ENCODE data around the gene GEMIN7.

The GEMIN7 gene

DNA sequence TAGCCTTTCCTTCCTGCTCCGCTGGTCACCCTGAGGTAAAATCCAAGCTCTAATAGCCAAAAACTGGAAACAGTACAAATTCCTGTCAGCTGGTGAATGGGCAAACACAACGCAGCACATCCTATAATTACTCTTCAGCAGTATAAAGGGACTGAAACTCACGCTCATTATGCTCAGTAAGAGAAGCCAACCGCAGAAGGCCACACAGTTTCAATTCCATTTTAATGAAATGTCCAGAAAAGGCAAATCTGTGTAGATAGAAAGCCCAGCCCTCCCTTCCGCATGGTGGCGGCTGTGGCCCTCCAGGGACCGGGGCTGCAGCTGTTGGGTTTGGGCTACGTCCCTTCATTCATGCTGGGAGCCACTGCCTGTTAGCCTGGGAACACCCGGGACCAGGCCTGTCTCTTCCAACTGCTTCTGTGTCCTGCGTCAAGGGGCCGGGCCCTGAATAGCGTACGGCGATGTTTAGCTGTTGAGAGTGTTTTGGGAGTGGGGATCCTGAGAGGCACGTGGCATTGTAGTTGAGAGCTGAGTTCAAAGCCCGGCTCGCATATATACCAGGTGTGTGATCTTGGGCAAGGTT lies 58.2 kb downstream of the GEMIN7 start:
- Histone ChIP-seq H3K36me3 (ENCODE audit: insufficient read depth, low read length) (peaks cover 9% of the 10 kb centered on the region; the same call in 1 of the 2 replicates), H3K4me3 (ENCODE audit: low read length) (no peak overlapping the region), H3K27me3 (ENCODE audit: insufficient read depth, low read length) (no peaks in the 10 kb centered on the region), H3K9me3 (ENCODE audit: insufficient read depth, low read depth, low read length) (no peaks in the 10 kb centered on the region), H3K4me1 (ENCODE audit: insufficient read depth, low read length) (peaks cover 11% of the 10 kb centered on the region), H3K9ac (ENCODE audit: low read depth, low read length) (0 out of 2 replicates have a peak overlapping the region, but pooled peaks have one; percentile 21), H3K27ac (ENCODE audit: low read depth, low read length) (no peak overlapping the region)
- 94% methylated on average over 17 of the region's 17 CpGs for WGBS

DNA sequence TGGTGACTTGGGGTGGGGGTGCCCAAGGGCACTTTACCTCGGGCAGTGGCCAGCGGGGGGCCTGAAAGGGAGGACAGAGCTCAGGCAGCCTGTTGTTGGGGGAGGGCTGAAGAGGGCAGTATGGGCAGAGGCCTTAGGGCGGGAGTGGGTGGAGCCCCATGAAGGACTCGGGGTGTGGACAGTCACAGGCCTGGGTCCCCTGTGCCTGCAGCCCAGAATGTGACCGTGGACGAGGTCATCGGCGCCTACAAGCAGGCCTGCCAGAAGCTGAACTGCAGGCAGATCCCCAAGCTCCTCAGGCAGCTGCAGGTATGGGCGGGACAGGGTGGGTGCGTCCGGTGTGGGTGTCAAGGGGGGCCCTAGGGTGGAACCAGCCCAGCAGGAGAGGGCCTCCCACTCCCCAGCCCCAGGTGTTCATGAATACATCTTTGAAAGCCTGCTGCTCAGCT lies 59.3 kb downstream of the GEMIN7 start:
- Histone ChIP-seq H3K36me3 (ENCODE audit: insufficient read depth, low read length) (peaks cover 18% of the 10 kb centered on the region; the same call in 1 of the 2 replicates), H3K9me3 (ENCODE audit: insufficient read depth, low read depth, low read length) (no peaks in the 10 kb centered on the region), H3K4me1 (ENCODE audit: insufficient read depth, low read length) (peaks cover 11% of the 10 kb centered on the region), H3K27me3 (ENCODE audit: insufficient read depth, low read length) (no peaks in the 10 kb centered on the region), H3K4me3 (ENCODE audit: low read length) (no peak overlapping the region), H3K9ac (ENCODE audit: low read depth, low read length) (no peak overlapping the region), H3K27ac (ENCODE audit: low read depth, low read length) (no peak overlapping the region)
- 89% methylated on average over 11 of the region's 11 CpGs for WGBS

DNA sequence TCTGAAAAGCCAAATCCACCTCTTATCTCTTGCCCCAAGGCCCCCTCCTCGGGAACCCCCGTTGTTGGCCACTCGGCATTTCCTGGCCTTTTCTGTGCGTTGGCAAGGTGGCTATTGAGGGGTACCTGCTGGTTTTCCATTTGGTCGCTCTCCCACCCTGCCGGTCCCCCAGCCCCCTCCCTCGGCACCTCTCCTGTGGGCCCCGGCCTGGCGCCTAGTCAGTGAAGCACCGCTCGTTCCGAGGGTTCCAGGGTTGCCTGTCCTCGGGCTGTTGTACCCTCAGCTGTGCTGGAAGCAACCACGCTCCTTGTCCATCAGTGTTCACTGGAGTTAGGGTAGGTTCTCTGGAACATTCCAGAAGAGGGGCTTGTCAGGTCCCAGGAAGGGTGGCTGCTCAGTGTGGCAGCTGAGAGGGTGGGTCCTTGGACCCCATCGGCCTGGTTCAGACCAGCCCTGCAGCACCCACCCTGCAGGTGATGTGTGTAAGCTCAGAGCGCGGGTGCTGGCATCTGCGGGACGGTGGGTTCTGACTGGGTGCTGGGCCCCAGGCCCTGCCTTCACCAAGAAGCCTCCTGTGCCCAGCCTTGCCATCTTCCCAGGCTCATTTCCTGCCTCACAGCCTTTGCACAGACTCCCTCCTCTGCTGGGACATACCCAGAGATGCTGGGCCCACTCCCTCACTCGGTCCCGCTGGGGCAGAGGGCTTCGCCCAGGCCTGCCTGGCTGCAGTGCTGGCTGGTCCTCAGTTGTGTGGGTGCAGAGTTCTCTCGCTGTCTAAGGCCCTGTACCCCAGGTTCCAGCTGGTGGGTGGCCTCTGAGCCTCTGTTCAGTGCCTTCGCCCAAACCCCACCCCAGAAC lies 60.5 kb downstream of the GEMIN7 start:
- H3K9me3 ChIP-seq (ENCODE audit: insufficient read depth, low read depth, low read length) = no peaks in the 10 kb centered on the region

DNA sequence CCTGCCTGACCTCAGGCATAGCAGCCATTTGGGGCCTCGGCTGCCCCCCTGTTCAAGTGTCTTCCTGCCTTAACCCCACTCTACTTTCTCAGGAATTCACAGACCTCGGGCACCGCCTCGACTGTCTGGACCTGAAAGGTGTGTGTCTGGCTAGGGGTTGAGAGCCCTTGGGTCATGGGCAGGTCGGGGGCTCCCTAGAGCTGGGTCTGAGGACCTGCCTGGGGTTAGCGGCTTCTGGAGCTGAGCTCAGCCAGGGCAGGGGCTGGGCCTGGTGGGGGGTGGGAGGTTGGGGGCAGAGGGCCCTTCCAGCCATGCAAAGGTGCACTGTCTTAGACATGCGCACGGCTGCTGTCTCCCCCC lies 61.1 kb downstream of the GEMIN7 start:
- WGBS = 95% methylated on average over 8 of the region's 8 CpGs
- Histone ChIP-seq H3K4me1 (ENCODE audit: insufficient read depth, low read length) (peaks cover 11% of the 10 kb centered on the region), H3K36me3 (ENCODE audit: insufficient read depth, low read length) (peaks cover 18% of the 10 kb centered on the region), H3K9me3 (ENCODE audit: insufficient read depth, low read depth, low read length) (no peaks in the 10 kb centered on the region), H3K9ac (ENCODE audit: low read depth, low read length) (no peak overlapping the region), H3K4me3 (ENCODE audit: low read length) (no peak overlapping the region), H3K27ac (ENCODE audit: low read depth, low read length) (no peak overlapping the region), H3K27me3 (ENCODE audit: insufficient read depth, low read length) (no peaks in the 10 kb centered on the region)

More for the DNA sequence above, 60.5 kb downstream of the GEMIN7 start:
- Histone ChIP-seq H3K36me3 (ENCODE audit: insufficient read depth, low read length) (peaks cover 18% of the 10 kb centered on the region), H3K27me3 (ENCODE audit: insufficient read depth, low read length) (no peaks in the 10 kb centered on the region), H3K4me1 (ENCODE audit: insufficient read depth, low read length) (peaks cover 11% of the 10 kb centered on the region), H3K9ac (ENCODE audit: low read depth, low read length) (no peak overlapping the region; the same call in 1 of the 2 replicates), H3K27ac (ENCODE audit: low read depth, low read length) (no peak overlapping the region), H3K4me3 (ENCODE audit: low read length) (no peak overlapping the region)
- 95% methylated on average over 24 of the region's 24 CpGs for WGBS

DNA sequence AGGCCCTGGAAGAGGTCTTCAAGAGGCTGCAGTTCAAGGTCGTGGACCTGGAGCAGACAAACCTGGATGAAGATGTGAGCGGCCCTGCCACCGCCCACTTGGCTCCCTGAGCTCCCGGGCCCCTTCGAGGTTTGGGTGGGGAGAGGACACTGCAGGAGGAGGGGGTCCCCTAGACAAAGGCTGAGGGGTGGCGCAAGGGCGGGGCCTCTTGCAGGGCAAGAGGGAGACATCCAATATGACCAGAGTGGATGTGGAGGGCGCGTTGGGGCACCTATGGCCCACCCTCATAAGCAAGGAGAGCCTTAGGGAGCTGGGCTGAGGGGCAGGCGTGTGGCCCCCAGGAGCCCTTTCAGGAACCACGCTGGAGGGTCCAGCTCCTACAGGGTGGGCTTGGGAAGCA lies 61.5 kb downstream of the GEMIN7 start:
- no peak overlapping the region for H3K9ac ChIP-seq (ENCODE audit: low read depth, low read length)
- peaks cover 11% of the 10 kb centered on the region for H3K4me1 ChIP-seq (ENCODE audit: insufficient read depth, low read length)
- no peak overlapping the region for H3K27ac ChIP-seq (ENCODE audit: low read depth, low read length)
- H3K27me3 ChIP-seq (ENCODE audit: insufficient read depth, low read length) = no peaks in the 10 kb centered on the region
- peaks cover 18% of the 10 kb centered on the region for H3K36me3 ChIP-seq (ENCODE audit: insufficient read depth, low read length)
- H3K9me3 ChIP-seq (ENCODE audit: insufficient read depth, low read depth, low read length) = no peaks in the 10 kb centered on the region
- no peak overlapping the region for H3K4me3 ChIP-seq (ENCODE audit: low read length)
- 95% methylated on average over 11 of the region's 11 CpGs for WGBS
